HG03342 (cell line): ENCODE results near the gene TMC5.
"Not testable (repeated sequence)": the region's sequence is repeated elsewhere in the genome, so short reads cannot be mapped to it uniquely, and the experiment has no call there.

Experiments
- ATAC-seq: cut with Tn5 transposase; IDR thresholded peaks from one replicate; pipeline ENCODE4 v1.9.1; 2021; ENCODE audit warnings: mild to moderate bottlenecking, moderate library complexity; ENCODE audit not compliant: unreplicated experiment

TMC5 gene, protein sequence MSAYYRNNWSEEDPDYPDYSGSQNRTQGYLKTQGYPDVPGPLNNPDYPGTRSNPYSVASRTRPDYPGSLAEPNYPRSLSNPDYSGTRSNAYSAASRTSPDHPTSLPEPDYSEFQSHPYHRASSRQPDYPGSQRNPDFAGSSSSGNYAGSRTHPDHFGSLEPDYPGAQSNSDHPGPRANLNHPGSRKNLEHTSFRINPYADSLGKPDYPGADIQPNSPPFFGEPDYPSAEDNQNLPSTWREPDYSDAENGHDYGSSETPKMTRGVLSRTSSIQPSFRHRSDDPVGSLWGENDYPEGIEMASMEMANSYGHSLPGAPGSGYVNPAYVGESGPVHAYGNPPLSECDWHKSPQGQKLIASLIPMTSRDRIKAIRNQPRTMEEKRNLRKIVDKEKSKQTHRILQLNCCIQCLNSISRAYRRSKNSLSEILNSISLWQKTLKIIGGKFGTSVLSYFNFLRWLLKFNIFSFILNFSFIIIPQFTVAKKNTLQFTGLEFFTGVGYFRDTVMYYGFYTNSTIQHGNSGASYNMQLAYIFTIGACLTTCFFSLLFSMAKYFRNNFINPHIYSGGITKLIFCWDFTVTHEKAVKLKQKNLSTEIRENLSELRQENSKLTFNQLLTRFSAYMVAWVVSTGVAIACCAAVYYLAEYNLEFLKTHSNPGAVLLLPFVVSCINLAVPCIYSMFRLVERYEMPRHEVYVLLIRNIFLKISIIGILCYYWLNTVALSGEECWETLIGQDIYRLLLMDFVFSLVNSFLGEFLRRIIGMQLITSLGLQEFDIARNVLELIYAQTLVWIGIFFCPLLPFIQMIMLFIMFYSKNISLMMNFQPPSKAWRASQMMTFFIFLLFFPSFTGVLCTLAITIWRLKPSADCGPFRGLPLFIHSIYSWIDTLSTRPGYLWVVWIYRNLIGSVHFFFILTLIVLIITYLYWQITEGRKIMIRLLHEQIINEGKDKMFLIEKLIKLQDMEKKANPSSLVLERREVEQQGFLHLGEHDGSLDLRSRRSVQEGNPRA

GRCh38 chr16:19417640-19418039 is at the start of gene TMC5:
Gene TMC5 (plus strand): TSS chr16:19417883. CDS start chr16:19440039, 22,156 bp downstream.
- ATAC-seq: no peak

GRCh38 chr16:19372541-19372940 is 45.1 kb upstream of the TMC5 start:
- ATAC-seq: not testable (repeated sequence)

- ATAC-seq: no peak
These were observed 43.3 kb upstream of the TMC5 start for GRCh38 chr16:19374402-19374801.

DNA sequence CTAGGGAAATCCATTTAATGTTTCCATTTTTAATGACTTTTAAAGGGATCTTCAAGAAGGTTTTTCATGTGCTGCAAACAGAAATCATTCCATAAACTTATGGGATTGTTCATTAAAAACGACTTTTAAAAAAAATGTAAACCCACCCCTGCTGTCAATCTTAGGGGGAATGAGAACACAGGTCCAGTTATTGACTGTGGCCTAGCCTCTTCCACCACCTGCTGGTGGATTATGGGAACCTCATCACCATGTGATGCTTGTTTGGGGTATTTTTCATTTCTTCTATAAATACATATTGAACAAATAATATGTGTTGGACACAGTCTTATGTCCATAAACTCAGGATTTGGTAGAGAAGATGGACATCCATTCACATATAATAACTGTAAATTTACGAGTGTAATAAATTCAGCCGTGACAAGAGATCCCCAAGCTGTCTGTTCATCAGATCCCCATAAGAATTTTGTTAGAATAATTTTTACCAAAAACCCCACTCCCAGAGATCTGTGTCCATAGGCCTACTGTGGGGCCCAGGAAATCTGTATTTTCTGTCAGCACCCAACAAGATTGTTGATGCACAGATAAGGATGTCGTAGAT is 42.0 kb upstream of the TMC5 start:
- ATAC-seq: no peak

DNA sequence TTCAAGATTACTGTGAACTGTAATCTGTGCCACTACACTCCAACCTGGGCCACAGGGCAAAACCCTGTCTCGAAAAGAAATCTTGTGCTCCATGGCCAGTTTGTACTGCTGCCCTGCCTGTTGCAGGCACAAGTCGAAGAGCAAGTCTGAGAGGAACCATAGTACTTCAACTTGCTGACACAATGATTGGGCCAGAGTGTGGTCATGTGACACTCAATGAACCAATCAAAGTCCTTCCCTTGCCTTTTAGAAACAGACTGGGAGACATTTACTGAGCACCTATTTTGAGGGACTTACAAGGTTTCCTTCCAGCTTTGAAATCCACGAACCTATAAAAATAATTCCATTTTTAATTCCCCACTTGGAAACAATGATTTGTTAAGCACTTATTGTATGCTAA is 39.8 kb upstream of the TMC5 start:
- ATAC-seq: no peak

DNA sequence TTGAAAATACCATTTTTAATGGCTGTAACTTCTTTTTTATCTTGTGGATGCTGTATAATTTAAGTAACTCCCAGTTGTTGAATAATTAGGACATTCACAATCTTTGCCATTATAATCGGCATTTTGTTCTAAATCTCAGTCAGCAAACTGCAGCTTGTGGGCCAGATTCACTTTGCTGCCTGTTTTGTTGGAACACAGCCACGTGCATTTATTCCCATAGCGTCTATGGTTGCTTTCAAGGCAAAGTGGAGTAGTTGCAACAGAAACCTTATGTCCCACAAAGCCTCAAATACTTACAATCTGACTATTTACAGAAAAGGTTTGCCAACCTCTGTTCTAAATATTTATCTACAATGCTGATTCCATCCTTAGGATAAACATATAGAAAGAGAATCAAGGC is 39.2 kb upstream of the TMC5 start:
- no peak for ATAC-seq

DNA sequence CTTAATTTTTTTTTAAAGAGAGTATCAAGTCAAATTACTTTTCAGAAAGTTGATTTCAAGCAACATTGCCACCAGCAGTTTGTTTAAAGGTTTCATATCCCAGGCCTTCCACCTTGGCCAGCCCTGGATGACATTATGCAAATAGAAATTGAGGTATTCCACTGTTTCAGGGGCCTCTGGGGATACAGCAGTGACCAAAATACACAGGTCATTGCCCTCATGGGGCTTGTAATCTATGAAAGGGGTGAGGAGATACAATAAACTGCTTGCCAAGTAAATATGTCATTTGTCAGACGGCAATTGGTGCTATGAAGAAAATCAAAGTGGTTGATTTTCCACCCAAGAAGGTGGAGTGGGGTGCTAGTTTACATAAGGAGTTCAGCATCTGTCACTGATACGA is 37.8 kb upstream of the TMC5 start:
- no peak for ATAC-seq

DNA sequence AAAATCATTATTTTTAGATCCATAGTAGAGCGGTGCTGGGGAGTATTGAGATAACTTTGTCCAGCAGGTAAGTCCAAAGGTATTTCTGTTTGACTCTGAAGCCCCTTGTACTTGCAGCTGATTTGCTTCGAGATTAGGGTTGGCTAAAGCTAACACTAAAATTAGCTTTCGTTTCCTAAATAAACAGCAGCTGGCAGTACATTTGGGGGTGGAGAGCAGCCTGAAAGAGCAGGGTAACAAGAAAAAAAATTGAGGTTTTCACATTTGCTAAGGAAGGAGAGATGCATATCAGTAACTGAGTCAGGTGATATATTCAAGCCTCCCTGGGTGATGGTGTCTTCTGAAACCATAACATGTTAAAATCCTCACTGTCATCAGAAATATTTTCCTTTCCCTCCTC is 37.4 kb upstream of the TMC5 start:
- no peak for ATAC-seq

DNA sequence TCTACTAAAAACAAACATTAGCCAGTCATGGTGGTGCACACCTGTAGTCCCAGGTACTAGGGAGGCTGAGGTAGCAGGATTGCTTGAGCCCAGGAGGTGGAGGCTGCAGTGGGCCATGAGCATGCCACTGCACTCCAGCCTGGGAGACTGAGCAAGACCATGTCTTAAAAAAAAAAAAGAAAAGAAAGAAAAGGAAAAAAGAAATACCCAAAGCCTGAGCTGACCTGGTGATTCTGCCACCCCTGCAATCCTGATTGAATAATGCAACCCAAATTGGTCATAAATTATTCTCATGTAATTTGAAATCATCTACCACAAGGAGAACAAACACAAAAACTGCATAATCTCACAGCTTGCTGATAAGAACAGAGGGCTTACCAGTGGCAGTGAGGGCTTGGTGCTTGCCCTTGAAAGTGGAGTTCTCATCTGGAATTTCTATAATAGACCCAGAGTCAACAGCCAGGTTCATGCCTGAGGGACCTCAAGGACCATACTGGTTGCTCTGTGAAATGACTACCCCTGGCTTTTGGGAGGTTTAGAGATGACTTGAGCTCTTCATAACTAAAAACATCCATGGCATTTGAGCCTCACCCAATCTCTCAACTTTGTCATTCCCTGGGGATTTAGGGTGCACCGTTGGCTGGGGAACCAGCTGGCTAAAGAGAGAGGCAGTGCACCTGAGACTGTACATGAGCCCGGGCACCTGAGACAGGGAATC is 35.4 kb upstream of the TMC5 start:
- ATAC-seq: no peak

- ATAC-seq: no peak
These were observed 34.5 kb upstream of the TMC5 start for GRCh38 chr16:19382887-19383816.

GRCh38 chr16:19384656-19385055 is 33.0 kb upstream of the TMC5 start:
- ATAC-seq: no peak

DNA sequence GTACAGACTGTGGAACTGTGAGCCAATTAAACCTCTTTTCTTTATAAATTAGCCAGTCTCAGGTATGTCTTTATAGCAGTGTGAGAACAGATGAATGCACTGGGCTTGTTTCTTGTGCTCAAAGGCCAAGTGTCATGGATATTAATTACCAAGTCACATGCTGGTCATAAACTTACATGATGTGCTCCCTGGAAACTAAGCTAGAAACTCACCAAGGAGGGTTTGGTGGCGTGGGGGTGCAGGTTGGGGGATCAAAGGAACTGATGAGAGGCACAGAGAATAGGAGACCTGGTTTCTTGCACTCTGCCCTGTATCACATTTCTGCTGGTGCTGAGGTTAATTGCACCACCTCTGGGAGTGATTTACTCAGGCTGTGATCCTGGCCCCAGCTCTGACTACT is 31.2 kb upstream of the TMC5 start:
- no peak for ATAC-seq

- no peak for ATAC-seq
These were observed 28.4 kb upstream of the TMC5 start for GRCh38 chr16:19389246-19389645.

DNA sequence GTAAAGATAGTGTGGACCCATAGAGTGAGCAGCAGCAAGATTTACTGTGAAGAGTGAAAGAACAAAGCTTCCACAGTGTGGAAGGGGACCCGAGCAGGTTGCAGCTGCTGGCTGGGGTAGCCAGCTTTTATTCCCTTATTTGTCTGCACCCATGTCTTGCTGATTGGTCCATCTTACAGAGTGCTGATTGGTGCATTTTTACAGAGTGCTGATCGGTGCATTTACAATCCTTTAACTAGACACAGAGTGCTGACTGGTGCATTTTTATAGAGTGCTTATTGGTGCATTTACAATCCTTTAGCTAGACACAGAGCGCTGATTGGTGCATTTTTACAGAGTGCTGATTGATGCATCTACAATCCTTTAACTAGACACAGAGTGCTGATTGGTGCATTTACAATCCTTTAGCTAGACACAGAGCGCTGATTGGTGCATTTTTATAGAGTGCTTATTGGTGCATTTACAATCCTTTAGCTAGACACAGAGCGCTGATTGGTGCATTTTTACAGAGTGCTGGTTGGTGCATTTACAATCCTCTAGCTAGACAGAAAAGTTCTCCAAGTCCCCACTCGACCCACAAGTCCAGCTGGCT is 26.4 kb upstream of the TMC5 start:
- ATAC-seq: not testable (repeated sequence)

DNA sequence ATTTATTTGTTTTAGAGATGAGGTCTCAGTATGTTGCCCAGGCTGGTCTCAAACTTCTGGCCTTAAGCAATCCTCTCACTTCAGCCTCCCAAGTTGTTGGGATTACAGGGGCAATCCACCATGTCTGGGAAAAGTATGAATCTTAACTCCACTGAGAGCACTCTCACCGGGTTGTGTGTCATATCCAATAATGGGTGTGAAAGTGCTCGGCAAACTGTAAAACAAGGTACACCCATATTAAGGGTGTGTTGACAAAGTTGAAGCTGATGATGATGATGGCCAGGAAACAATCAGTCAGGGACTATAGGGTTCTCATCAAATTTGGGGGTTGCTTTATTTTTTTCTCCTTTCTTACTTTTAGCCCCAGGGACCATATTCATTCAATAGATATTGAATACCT is 25.3 kb upstream of the TMC5 start:
- no peak for ATAC-seq

GRCh38 chr16:19393226-19394111 is 24.2 kb upstream of the TMC5 start:
- ATAC-seq: no peak

GRCh38 chr16:19395646-19396267 is 21.9 kb upstream of the TMC5 start:
- ATAC-seq: not testable (repeated sequence)

DNA sequence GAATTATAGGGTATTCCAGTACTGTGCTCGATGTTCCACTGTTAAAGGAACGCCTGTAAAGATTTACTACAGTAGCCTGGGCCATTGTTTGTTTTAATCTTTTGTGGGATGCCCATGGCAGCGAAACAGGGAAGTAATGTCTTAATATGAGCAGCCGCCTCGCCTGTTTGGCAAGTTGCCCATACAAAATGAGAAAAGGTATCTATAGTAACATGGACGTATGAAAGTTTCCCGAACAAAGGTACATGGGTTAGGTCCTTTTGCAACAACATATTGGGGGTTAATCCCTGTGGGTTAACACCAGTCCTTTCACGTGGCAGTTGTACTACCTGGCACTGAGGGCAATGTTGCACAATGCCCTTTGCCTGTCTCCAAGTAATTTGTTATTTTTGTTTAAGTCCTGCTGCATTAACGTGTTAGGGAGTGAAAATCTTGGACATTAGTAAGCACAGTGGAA is 21.1 kb upstream of the TMC5 start:
- no peak for ATAC-seq
